Esophagus muscularis mucosa (tissue), 4 donors: ENCODE data around the gene UST. TPM values are rescaled to one million over a fixed set of nuclear protein-coding genes. Genes with fewer than 3 reads are reported as not detected.

Source experiments
- DNase-seq: peaks from one replicate; pipeline ENCODE4 v3.0.0-alpha.2; 2017; ENCODE audit errors: extremely low spot score
- H3K27ac ChIP-seq, 4 donors: fragments of 200-600 bp; sonication (generic); replicated peaks in 1 of 4; 1 replicate in 3 of 4; 2 replicates in 1 of 4; pipeline ENCODE4 v1.5.1; 2016 to 2019; ENCODE audit warnings: mild to moderate bottlenecking in 1 of 4
- H3K27me3 ChIP-seq, 4 donors: fragments of 200-600 bp; sonication (generic); one replicate each; pipeline versions ENCODE4 v1.5.1 to v1.6.0; 2016 to 2019
- H3K36me3 ChIP-seq, 4 donors: fragments of 200-600 bp; sonication (generic); one replicate each; pipeline ENCODE4 v1.5.1; 2016 to 2019
- H3K4me1 ChIP-seq, 4 donors: fragments of 200-600 bp; sonication (generic); one replicate each; pipeline ENCODE4 v1.5.1; 2016 to 2019
- H3K4me3 ChIP-seq, 4 donors: fragments of 200-600 bp; sonication (generic); 1 replicate in 2 of 4; 2 replicates in 2 of 4; pipeline ENCODE4 v1.5.1; 2016 to 2019; ENCODE audit warnings: mild to moderate bottlenecking in 4 of 4, moderate library complexity in 1 of 4
- H3K9me3 ChIP-seq, 4 donors: fragments of 200-600 bp; sonication (generic); 1 replicate in 3 of 4; 2 replicates in 1 of 4; pipeline ENCODE4 v1.5.1; 2016 to 2019
- EP300 ChIP-seq: sonication (generic); formaldehyde crosslinking; IDR thresholded peaks from one replicate; pipeline ENCODE4 v1.6.1; 2017; ENCODE audit warnings: antibody characterized with exemption
- POLR2A ChIP-seq: fragments of 450-650 bp; IDR thresholded peaks from one replicate; pipeline ENCODE4 v1.6.1; 2017; ENCODE audit warnings: antibody characterized with exemption, moderate library complexity, mild to moderate bottlenecking, low read depth
- POLR2AphosphoS5 ChIP-seq, 2 donors: sonication (generic); formaldehyde crosslinking; IDR thresholded peaks; one replicate each; pipeline ENCODE4 v1.6.1; 2017; ENCODE audit warnings: antibody characterized with exemption in 2 of 2
- WGBS: methylation state at CpG from one replicate; pipeline ENCODE4 v1.1.5; 2018; 5-methylcytosine and 5-hydroxymethylcytosine counted together
- intact Hi-C: fragments of 100-400 bp; cut with DNase I; formaldehyde crosslinking; loops from one replicate; pipeline ENCODE4 v1.15.1; 2023
- total RNA-seq, 4 donors: library from RNA; depleted of rRNA; stranded (reverse); fragments of >200 nt; gene quantifications; one replicate each; pipeline versions ENCODE4 v1.1.0 to v1.2.1, GENCODE V29; 2016
- TF ChIP-seq, protein P1 (sequence below), 3 experiments: fragments of 200-600 bp in 2 of 3; fragments of 450-650 bp in 1 of 3; sonication (generic) in 2 of 3; IDR thresholded peaks; one replicate each; pipeline ENCODE4 v1.5.1; 2017 to 2019; ENCODE audit warnings: antibody characterized with exemption in 3 of 3, mild to moderate bottlenecking in 2 of 3, moderate library complexity in 1 of 3

The UST gene
- total RNA-seq, 4 donors from 2014 or later: 29.1 to 46.3 (median 32.4) TPM

DNA sequence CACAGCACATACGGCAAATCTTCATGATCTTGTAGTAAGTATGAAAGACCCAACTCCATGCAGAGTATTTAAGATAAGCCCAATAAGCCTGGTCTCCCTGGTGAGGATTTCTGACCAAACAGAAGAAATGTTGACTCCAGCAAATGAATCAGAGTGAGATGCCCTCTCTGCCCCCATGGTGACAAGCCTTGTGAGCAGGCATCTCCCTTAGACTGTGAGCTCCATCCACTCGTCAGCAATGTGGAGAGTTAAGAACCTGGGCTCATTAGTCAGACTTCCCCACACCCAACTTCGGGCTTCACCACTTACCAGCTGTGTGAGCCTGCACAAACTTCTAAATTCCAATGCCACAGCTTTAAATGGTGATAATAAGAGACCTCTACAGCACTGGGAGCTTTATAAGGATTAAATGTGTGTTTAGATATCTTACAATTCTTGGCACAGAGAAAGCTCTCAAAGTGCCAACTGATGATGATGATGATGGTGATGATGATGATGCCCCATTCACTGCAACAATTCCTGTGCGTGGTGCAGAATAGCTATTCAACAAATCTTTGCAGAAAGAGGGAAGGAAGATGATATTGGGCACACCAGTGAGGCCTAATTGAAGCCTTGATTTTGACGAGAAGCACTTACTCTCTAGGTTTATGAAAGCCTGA lies 317.3 kb downstream of the UST start:
- Histone ChIP-seq H3K27me3 (no peaks in the 10 kb centered on the region), H3K36me3 (no peaks in the 10 kb centered on the region), H3K27ac (no peak overlapping the region), H3K4me3 (no peak overlapping the region), H3K4me1 (peaks cover 16 to 24% (median 19%) of the 10 kb centered on the region in 4 donors), H3K9me3 (no peaks in the 10 kb centered on the region)
- no peak for DNase-seq
- no peak for TF ChIP-seq POLR2A
- TF ChIP-seq, protein P1, sequence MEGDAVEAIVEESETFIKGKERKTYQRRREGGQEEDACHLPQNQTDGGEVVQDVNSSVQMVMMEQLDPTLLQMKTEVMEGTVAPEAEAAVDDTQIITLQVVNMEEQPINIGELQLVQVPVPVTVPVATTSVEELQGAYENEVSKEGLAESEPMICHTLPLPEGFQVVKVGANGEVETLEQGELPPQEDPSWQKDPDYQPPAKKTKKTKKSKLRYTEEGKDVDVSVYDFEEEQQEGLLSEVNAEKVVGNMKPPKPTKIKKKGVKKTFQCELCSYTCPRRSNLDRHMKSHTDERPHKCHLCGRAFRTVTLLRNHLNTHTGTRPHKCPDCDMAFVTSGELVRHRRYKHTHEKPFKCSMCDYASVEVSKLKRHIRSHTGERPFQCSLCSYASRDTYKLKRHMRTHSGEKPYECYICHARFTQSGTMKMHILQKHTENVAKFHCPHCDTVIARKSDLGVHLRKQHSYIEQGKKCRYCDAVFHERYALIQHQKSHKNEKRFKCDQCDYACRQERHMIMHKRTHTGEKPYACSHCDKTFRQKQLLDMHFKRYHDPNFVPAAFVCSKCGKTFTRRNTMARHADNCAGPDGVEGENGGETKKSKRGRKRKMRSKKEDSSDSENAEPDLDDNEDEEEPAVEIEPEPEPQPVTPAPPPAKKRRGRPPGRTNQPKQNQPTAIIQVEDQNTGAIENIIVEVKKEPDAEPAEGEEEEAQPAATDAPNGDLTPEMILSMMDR (IDR thresholded peaks at IDR 0.05): no peak
- TF ChIP-seq POLR2AphosphoS5 (IDR thresholded peaks at IDR 0.05): no peak
- TF ChIP-seq EP300: no peak
- intact Hi-C loops: no loop called here
- 90% methylated on average over 5 of the region's 5 CpGs for WGBS

DNA sequence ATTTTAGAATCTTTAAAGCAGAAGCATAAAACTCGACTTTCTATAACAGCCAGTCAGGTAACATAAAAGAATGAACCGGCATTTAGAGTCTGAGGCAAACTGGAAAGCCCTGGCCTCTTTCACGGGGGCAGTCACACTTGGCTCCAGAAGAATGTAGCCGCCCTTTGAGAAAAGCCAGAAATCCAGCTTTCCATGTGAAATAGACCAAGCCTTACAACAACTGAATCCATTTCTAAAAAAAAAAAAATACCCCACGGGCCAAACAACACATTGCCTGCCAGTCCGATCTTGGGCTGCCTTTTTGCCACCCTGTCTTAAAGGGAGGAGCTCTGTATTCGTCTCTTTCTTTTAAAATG lies 317.8 kb downstream of the UST start:
- no peaks in the 10 kb centered on the region for H3K36me3 ChIP-seq
- intact Hi-C loops: no loop called here
- no peak overlapping the region for H3K27ac ChIP-seq
- peaks cover 16 to 24% (median 19%) of the 10 kb centered on the region in 4 donors for H3K4me1 ChIP-seq
- DNase-seq: no peak
- WGBS: 83% methylated on average over 7 of the region's 7 CpGs
- no peaks in the 10 kb centered on the region for H3K9me3 ChIP-seq
- H3K27me3 ChIP-seq: no peaks in the 10 kb centered on the region
- no peak overlapping the region for H3K4me3 ChIP-seq
- no peak for TF ChIP-seq EP300
- TF ChIP-seq POLR2AphosphoS5 (IDR thresholded peaks at IDR 0.05): no peak
- TF ChIP-seq, protein P1 (IDR thresholded peaks at IDR 0.05): no peak
- no peak for TF ChIP-seq POLR2A

DNA sequence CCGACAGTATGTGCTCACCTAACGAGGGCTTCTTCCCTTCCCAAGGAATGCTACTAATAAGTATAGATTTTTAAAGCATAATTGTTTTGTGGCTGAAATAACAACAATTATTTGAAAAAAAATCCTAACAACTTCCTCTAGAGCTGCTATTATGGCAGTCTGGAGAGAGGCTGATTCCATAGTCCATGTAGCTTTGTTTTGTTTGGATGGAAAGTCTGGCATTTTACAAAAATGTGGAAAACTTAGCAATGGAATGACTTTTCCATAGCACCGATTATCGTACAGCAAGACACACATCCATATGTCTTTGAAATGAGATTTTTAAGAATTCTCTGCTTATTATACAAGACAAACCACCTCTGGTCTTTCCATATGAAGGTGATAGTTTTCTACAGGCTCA lies 318.3 kb downstream of the UST start:
- no peak overlapping the region for H3K27ac ChIP-seq
- H3K36me3 ChIP-seq: no peaks in the 10 kb centered on the region
- 82% methylated on average over 4 of the region's 4 CpGs for WGBS

DNA sequence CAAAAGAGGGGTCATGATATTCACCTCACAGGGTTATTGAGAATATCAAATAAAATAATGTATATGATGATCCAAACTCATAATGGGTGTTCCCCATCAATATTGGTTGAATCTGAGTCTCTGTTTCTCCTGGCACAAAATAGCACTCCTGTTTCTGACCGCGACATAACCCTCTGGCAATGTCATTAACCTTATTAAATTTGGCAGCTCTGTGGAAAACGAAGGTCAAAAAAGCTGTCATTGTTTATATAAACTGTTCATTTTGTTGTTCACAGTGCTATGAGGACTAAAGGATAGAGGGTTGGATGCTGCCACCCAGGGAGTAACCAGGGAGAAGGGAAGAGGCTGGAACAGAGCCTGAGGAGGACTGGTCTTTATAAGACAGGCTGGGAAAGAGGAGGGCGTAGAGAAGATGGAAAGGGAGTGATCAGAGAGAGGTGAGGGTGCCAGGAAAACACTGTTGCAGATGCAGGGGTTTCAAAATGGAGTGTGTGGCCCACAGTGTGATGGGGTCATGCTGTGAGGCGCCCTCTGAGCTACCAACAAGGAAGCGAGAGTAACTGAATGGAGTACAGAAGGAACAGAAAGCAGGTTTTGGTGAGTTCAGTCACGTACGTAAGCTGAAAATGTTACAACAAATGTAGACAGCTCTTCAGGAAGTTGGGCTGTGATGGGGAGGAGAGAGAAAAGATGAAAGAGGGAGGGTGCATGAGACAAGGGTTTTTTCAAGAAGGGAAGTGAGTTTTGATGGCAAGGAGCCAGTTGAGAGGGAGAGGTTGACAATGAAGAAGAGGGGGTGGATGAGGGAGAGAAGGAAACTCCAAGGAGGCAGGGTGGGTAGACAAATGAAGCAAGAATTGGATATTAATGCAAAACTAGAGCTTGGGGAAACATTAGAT lies 319.1 kb downstream of the UST start:
- no peaks in the 10 kb centered on the region for H3K36me3 ChIP-seq
- H3K9me3 ChIP-seq: no peaks in the 10 kb centered on the region
- intact Hi-C loops: no loop called here
- no peaks in the 10 kb centered on the region for H3K27me3 ChIP-seq
- 76% methylated on average over 8 of the region's 8 CpGs for WGBS
- DNase-seq: no peak
- TF ChIP-seq EP300 (no peak), POLR2AphosphoS5 (IDR thresholded peaks at IDR 0.05) (no peak), POLR2A (no peak)
- TF ChIP-seq, protein P1 (IDR thresholded peaks at IDR 0.05): no peak
- H3K4me3 ChIP-seq: no peak overlapping the region
- H3K27ac ChIP-seq: peak overlapping the region in 2 of 4 donors; percentile 1 to 25
- peaks cover 7 to 20% (median 8%) of the 10 kb centered on the region in 4 donors for H3K4me1 ChIP-seq

More for the DNA sequence above, 318.3 kb downstream of the UST start:
- peaks cover 14 to 24% (median 16%) of the 10 kb centered on the region in 4 donors for H3K4me1 ChIP-seq
- DNase-seq: no peak
- no peaks in the 10 kb centered on the region for H3K9me3 ChIP-seq
- H3K27me3 ChIP-seq: no peaks in the 10 kb centered on the region
- no peak overlapping the region for H3K4me3 ChIP-seq
- intact Hi-C loops: no loop called here
- TF ChIP-seq, protein P1 (IDR thresholded peaks at IDR 0.05): no peak
